ENCODE results near the gene TUBB2B.

Gene TUBB2B

DNA sequence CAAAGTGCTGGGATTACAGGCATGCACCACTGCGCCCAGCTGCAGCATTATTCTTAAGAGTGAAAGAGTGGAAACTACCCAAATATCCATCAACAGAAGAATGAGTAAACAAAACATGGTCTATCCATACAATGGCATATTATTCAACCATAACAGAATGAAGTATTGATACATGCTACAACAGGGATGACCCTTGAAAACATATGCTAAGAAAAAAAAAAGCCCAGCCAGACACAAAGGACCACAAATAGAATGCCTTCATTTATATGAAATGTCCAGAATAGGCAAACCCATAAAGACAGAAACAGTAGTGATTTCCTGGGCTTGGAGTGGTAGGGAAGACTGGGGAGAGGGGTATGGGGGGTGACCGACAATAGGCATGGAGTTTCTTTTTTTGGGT lies 7.1 kb downstream of the TUBB2B start:
- DNase-seq (ENCODE audit: extremely low read depth, low read depth) = no peak
- no peak overlapping the region for H3K4me3 ChIP-seq (replicated peaks; ENCODE audit: low read depth, low read length)
- TF ChIP-seq, protein P1, sequence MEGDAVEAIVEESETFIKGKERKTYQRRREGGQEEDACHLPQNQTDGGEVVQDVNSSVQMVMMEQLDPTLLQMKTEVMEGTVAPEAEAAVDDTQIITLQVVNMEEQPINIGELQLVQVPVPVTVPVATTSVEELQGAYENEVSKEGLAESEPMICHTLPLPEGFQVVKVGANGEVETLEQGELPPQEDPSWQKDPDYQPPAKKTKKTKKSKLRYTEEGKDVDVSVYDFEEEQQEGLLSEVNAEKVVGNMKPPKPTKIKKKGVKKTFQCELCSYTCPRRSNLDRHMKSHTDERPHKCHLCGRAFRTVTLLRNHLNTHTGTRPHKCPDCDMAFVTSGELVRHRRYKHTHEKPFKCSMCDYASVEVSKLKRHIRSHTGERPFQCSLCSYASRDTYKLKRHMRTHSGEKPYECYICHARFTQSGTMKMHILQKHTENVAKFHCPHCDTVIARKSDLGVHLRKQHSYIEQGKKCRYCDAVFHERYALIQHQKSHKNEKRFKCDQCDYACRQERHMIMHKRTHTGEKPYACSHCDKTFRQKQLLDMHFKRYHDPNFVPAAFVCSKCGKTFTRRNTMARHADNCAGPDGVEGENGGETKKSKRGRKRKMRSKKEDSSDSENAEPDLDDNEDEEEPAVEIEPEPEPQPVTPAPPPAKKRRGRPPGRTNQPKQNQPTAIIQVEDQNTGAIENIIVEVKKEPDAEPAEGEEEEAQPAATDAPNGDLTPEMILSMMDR (IDR thresholded peaks at IDR 0.05; ENCODE audit: low read depth, low read length, missing control alignments) = no peak

- H3K4me3 ChIP-seq (replicated peaks; ENCODE audit: low read depth, low read length) = no peak overlapping the region
- TF ChIP-seq, protein P1 (IDR thresholded peaks at IDR 0.05; ENCODE audit: low read depth, low read length, missing control alignments) = no peak
Observed at GRCh38 chr6:3218266-3218665, 9.2 kb downstream of the TUBB2B start.

GRCh38 chr6:3217286-3217685 lies 10.2 kb downstream of the TUBB2B start:
- TF ChIP-seq, protein P1 (IDR thresholded peaks at IDR 0.05; ENCODE audit: low read depth, low read length, missing control alignments) = no peak
- no peak overlapping the region for H3K4me3 ChIP-seq (replicated peaks; ENCODE audit: low read depth, low read length)
- no peak for DNase-seq (ENCODE audit: extremely low read depth, low read depth)

More at GRCh38 chr6:3218266-3218665, 9.2 kb downstream of the TUBB2B start:
- no peak for DNase-seq (ENCODE audit: extremely low read depth, low read depth)

- no peak for DNase-seq (ENCODE audit: extremely low read depth, low read depth)
- TF ChIP-seq, protein P1 (IDR thresholded peaks at IDR 0.05; ENCODE audit: low read depth, low read length, missing control alignments) = no peak
Observed at GRCh38 chr6:3214898-3215297, 12.6 kb downstream of the TUBB2B start.

GRCh38 chr6:3213334-3213695 lies 14.1 kb downstream of the TUBB2B start:
- DNase-seq (ENCODE audit: extremely low read depth, low read depth) = no peak
- TF ChIP-seq, protein P1 (IDR thresholded peaks at IDR 0.05; ENCODE audit: low read depth, low read length, missing control alignments) = no peak

More at GRCh38 chr6:3214898-3215297, 12.6 kb downstream of the TUBB2B start:
- no peak overlapping the region for H3K4me3 ChIP-seq (replicated peaks; ENCODE audit: low read depth, low read length)

DNA sequence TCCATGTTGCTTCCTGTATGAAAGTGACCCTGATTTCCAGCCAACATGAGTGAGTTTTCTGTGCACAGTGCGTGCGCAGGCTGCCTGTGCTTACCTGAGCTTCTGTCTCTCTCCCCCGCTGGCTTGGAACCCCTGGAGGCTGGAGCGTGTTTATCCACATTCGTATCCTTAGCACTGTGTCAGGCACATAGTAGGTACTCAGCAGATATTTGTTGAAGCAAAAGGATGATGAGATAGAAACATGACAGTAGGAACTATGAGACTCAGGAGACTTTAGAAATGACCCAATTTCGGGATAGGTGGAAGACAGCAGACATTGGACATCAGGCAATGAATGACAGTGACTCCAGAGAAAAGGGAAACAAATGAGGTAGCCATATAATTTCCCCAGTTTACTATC lies 15.2 kb downstream of the TUBB2B start:
- TF ChIP-seq, protein P1 (IDR thresholded peaks at IDR 0.05; ENCODE audit: low read depth, low read length, missing control alignments) = no peak
- H3K4me3 ChIP-seq (replicated peaks; ENCODE audit: low read depth, low read length) = no peak overlapping the region
- no peak for DNase-seq (ENCODE audit: extremely low read depth, low read depth)

More at GRCh38 chr6:3213334-3213695, 14.1 kb downstream of the TUBB2B start:
- no peak overlapping the region for H3K4me3 ChIP-seq (replicated peaks; ENCODE audit: low read depth, low read length)

- TF ChIP-seq, protein P1 (IDR thresholded peaks at IDR 0.05; ENCODE audit: low read depth, low read length, missing control alignments) = no peak
- no peak overlapping the region for H3K4me3 ChIP-seq (replicated peaks; ENCODE audit: low read depth, low read length)
- no peak for DNase-seq (ENCODE audit: extremely low read depth, low read depth)
Observed at GRCh38 chr6:3211681-3212080, 15.8 kb downstream of the TUBB2B start.
